Peyer's patch (tissue), 4 donors: Measurements from ENCODE around the gene TLCD3B. TPM values are rescaled to one million over a fixed set of nuclear protein-coding genes. Genes with fewer than 3 reads are reported as not detected.

ENCODE experiments used
- DNase-seq, 3 donors: peaks; one replicate each; pipeline ENCODE4 v3.0.0-alpha.2; 2017 to 2019
- H3K27ac ChIP-seq, 4 donors: fragments of 200-600 bp; sonication (generic); one replicate each; pipeline ENCODE4 v1.5.1; 2016 to 2019
- H3K27me3 ChIP-seq, 2 donors: fragments of 200-600 bp; sonication (generic); one replicate each; pipeline ENCODE4 v1.5.1; 2019
- H3K36me3 ChIP-seq, 3 donors: fragments of 200-600 bp; sonication (generic); one replicate each; pipeline ENCODE4 v1.5.1; 2016 to 2019
- H3K4me1 ChIP-seq, 4 donors: fragments of 200-600 bp; sonication (generic); one replicate each; pipeline ENCODE4 v1.5.1; 2016 to 2019
- H3K4me3 ChIP-seq, 4 donors: fragments of 200-600 bp; sonication (generic); 1 replicate in 3 of 4; 2 replicates in 1 of 4; pipeline ENCODE4 v1.5.1; 2016 to 2019; ENCODE audit warnings: mild to moderate bottlenecking in 1 of 4
- H3K9me3 ChIP-seq, 4 donors: fragments of 200-600 bp; sonication (generic); one replicate each; pipeline ENCODE4 v1.5.1; 2016 to 2019; ENCODE audit warnings: mild to moderate bottlenecking in 1 of 4
- POLR2A ChIP-seq, 2 donors: fragments of 450-650 bp; IDR thresholded peaks; one replicate each; pipeline ENCODE4 v1.5.1; 2017; ENCODE audit warnings: antibody characterized with exemption in 2 of 2, mild to moderate bottlenecking in 2 of 2, moderate library complexity in 2 of 2
- total RNA-seq, 4 donors: library from RNA; depleted of rRNA; stranded (reverse); fragments of >200 nt; gene quantifications; one replicate each; pipeline ENCODE4 v1.1.0, GENCODE V29; 2016
- TF ChIP-seq, protein P1 (sequence below), 6 experiments: fragments of 450-650 bp in 4 of 6; fragments of 200-600 bp in 2 of 6; sonication (generic) in 1 of 6; IDR thresholded peaks; one replicate each; pipeline ENCODE4 v1.5.1; 2017 to 2019; ENCODE audit warnings: antibody characterized with exemption in 6 of 6, mild to moderate bottlenecking in 3 of 6, moderate library complexity in 1 of 6

Gene TLCD3B
- total RNA-seq, 4 donors from 2014 or later: not detected

DNA sequence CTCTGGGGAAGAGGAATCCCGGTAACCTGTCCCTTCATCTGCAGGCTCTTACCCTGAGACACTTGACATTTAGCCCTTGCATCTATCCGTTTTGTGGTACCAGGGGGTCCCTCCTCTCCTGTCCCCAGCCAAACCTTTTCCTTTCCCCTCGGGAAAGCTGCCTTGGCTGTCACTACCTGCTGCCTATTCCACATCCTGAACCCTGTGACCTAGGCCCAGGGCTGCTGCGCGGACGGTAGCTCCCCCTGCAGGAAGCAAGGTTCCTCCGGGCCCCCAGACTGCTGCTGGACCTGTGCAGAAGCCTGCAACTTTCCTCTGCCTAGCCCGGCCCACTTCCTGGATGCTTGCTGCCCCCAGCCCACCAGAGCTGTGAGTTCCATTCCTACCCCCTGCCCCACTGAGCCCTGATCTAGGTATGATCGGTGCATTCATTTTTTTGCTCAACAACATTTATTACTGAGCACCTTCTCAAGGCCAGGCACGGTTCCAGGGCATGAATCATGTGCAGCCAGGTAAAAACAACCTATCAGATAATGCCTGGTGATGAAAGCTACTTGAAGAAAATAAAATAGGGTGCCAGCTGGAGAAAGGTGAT is 24.0 kb upstream of the TLCD3B start:
- peak in 2 of 3 donors; percentile 77 to 78 for DNase-seq

DNA sequence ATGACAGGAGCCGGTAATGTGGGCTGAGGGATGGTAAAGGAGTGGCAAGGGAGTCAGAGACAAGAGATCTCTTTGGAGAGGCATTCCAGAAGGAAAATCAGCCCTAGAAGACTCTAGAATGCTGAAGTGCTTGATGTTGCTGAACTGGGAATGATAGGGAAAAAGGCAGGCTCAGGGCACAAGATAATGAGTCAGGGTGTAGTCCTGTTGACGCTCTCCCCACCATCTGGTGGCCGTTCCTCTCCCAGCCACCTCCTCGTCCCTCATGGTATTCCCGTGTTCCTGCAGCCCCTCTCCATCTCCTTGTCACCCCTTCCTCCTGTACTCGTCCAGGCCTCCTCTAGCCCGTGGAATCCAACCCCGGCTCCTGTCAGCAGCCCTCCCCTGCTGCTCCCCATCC is 23.4 kb upstream of the TLCD3B start:
- Histone ChIP-seq H3K4me3 (no peak overlapping the region), H3K4me1 (peaks cover 0 to 23% (median 6%) of the 10 kb centered on the region in 4 donors), H3K27ac (no peak overlapping the region), H3K27me3 (no peaks in the 10 kb centered on the region), H3K36me3 (no peaks in the 10 kb centered on the region), H3K9me3 (no peaks in the 10 kb centered on the region)
- no peak for DNase-seq
- TF ChIP-seq POLR2A (IDR thresholded peaks at IDR 0.05): no peak
- TF ChIP-seq, protein P1, sequence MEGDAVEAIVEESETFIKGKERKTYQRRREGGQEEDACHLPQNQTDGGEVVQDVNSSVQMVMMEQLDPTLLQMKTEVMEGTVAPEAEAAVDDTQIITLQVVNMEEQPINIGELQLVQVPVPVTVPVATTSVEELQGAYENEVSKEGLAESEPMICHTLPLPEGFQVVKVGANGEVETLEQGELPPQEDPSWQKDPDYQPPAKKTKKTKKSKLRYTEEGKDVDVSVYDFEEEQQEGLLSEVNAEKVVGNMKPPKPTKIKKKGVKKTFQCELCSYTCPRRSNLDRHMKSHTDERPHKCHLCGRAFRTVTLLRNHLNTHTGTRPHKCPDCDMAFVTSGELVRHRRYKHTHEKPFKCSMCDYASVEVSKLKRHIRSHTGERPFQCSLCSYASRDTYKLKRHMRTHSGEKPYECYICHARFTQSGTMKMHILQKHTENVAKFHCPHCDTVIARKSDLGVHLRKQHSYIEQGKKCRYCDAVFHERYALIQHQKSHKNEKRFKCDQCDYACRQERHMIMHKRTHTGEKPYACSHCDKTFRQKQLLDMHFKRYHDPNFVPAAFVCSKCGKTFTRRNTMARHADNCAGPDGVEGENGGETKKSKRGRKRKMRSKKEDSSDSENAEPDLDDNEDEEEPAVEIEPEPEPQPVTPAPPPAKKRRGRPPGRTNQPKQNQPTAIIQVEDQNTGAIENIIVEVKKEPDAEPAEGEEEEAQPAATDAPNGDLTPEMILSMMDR (IDR thresholded peaks at IDR 0.05): no peak

More for the DNA sequence above, 24.0 kb upstream of the TLCD3B start:
- Histone ChIP-seq H3K27me3 (no peaks in the 10 kb centered on the region), H3K27ac (no peak overlapping the region), H3K4me1 (peaks cover 0 to 23% (median 6%) of the 10 kb centered on the region in 4 donors), H3K36me3 (no peaks in the 10 kb centered on the region), H3K4me3 (no peak overlapping the region), H3K9me3 (no peaks in the 10 kb centered on the region)
- TF ChIP-seq POLR2A (IDR thresholded peaks at IDR 0.05): no peak
- TF ChIP-seq, protein P1 (IDR thresholded peaks at IDR 0.05): peak in 4 of 6 experiments; percentile 52 to 63 (median 58)

DNA sequence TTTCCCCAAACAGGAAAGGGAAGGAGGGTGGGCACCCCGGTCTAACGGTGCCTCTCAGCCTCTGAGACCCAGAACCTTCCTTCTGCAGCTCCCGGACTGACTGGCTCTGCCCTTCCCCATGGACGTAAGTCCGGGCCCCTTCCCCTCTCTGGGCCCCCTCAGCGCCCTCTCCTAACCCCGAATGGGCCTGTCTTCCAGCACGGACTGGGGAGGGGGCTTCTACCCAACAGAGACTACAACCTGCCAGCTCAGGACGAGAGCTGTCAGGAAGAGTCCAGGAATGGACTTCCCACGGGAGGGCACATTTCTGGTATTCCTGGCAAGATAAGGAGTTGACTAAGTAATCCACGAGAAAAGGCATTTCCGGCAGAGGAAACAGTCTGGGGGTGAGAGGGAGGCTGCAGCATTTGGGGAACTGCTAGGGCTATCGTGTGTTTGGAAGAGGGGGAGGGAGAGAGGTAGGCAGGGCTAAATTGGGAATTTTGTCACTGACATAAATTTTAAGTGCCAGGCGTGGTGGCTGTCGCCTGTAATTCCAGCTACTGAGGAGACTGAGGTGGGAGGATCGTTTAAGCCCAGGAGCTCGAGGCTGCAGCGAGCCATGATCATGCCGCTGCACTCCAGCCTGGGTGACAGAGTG is 22.4 kb upstream of the TLCD3B start:
- peak overlapping the region; percentile 38 to 68 (median 64) for H3K4me3 ChIP-seq
- no peaks in the 10 kb centered on the region for H3K27me3 ChIP-seq
- H3K36me3 ChIP-seq: no peaks in the 10 kb centered on the region
- no peak for TF ChIP-seq POLR2A (IDR thresholded peaks at IDR 0.05)
- TF ChIP-seq, protein P1 (IDR thresholded peaks at IDR 0.05): no peak
- no peaks in the 10 kb centered on the region for H3K9me3 ChIP-seq
- DNase-seq: no peak
- H3K27ac ChIP-seq: peak overlapping the region in 1 of 4 donors; percentile 47
- H3K4me1 ChIP-seq: peaks cover 0 to 23% (median 6%) of the 10 kb centered on the region in 4 donors

DNA sequence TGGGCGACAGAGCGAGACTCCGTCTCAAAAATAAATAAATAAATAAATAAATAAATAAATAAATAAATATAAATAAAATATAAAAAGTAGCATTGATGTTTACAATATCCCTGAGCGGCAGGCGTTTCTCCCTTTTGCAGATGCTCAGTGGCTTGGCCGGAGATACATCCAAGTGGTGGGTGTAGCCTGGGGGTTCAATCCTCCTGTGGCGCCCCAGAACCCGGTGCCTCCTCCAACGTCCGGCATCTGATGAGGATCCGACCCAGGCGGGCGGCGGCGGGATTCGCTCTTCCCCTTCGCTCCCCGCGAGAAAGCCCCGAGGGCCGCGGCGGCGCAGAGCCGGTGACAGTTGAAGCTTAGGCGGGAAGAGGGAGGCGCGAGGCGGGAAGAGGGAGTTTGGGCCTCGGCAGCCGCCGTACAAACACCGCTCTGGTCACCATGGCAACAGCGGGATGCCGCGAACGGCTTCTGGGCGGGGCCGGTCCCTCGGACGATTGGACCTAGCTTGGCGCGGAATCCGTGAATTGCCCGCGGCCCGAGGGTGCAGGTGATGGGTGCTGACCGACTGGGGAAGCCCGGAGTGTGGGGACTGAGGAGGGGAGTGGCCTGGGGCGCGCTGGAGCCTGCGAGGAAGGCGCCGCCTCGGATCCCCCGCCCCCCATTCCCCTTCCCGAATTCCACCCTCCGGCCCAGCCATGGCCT is 21.8 kb upstream of the TLCD3B start:
- H3K4me3 ChIP-seq: peak overlapping the region; percentile 38 to 68 (median 64)
- peaks cover 0 to 23% (median 6%) of the 10 kb centered on the region in 4 donors for H3K4me1 ChIP-seq
- H3K9me3 ChIP-seq: no peaks in the 10 kb centered on the region
- H3K36me3 ChIP-seq: no peaks in the 10 kb centered on the region
- DNase-seq: peak; percentile 82 to 96 (median 95)
- no peaks in the 10 kb centered on the region for H3K27me3 ChIP-seq
- TF ChIP-seq POLR2A (IDR thresholded peaks at IDR 0.05): no peak
- TF ChIP-seq, protein P1 (IDR thresholded peaks at IDR 0.05): peak in 1 of 6 experiments; percentile 9
- H3K27ac ChIP-seq: peak overlapping the region in 1 of 4 donors; percentile 47

DNA sequence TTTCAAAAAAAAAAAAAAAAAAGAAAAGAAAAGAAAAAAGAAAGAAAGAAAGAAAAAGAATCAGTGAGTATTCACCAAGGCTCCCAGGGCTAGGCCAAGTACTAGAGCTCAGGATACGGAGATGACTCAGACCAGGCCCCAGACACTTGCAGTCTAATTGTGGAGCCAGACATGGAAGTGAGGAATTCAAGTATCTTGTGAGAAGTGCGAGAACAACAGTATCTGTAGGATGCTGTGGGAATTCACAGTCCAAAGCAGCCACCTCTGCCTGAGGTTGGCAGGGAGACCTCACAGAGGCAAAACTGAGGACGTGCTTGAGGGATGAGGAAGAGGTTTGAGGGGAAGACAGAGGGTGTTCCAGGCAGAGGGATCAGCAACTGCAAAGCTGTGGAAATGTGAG is 20.4 kb upstream of the TLCD3B start:
- Histone ChIP-seq H3K9me3 (no peaks in the 10 kb centered on the region), H3K4me3 (no peak overlapping the region), H3K27me3 (no peaks in the 10 kb centered on the region), H3K27ac (no peak overlapping the region), H3K4me1 (peaks cover 0 to 23% (median 6%) of the 10 kb centered on the region in 4 donors), H3K36me3 (no peaks in the 10 kb centered on the region)
- no peak for TF ChIP-seq POLR2A (IDR thresholded peaks at IDR 0.05)
- TF ChIP-seq, protein P1 (IDR thresholded peaks at IDR 0.05): no peak
- DNase-seq: no peak
